HCT116 (cell line): ENCODE data around the gene SLC25A33. TPM values are rescaled to one million over a fixed set of nuclear protein-coding genes. Genes with fewer than 3 reads are reported as not detected.

Experiments used
- ATAC-seq: fragments of 200-7000 bp; cut with Tn5 transposase; 2 replicates; pipeline ENCODE4 v1.9.1; 2020; ENCODE audit warnings: mild to moderate bottlenecking, moderate library complexity
- BruUV-seq: library from RNA; stranded (reverse); fragments of 400-500 nt; replicated peaks from 2 replicates; lab custom pipeline; 2021; lab: Mats Ljungman, UMichigan
- CTCF ChIA-PET: fragments of 300-600 bp; sonication (Branson Sonifier 250); formaldehyde crosslinking; loops from one replicate; lab custom pipeline; 2021; ENCODE audit warnings: antibody characterized with exemption; lab: Charles Lee
- POLR2A ChIA-PET: fragments of 300-600, 350-600 bp; sonication (Branson Sonifier 250); formaldehyde crosslinking; loops from one replicate; lab custom pipeline; 2021; ENCODE audit warnings: antibody characterized with exemption; lab: Charles Lee
- RAD21 ChIA-PET, 2 experiments: fragments of 300-600 bp; sonication (Branson Sonifier 250); formaldehyde crosslinking; loops; one replicate each; lab custom pipeline; 2023; ENCODE audit warnings: low total read pairs in 2 of 2; ENCODE audit not compliant: uncharacterized antibody in 2 of 2, unreplicated experiment in 2 of 2, low non-redundant PET in 1 of 2; lab: Charles Lee
- DNase-seq: peaks from one replicate; pipeline ENCODE4 v3.0.0-alpha.2; 2010; ENCODE audit warnings: low read depth, low spot score
- H2AFZ ChIP-seq: fragments of 200-600 bp; shearing (Covaris generic), sonication (generic); 2 replicates; pipeline ENCODE4 v1.6.1; 2017; ENCODE audit warnings: low read depth, mixed run types, mixed read lengths, antibody characterized with exemption, low read length; ENCODE audit not compliant: poor library complexity, severe bottlenecking
- H3K27ac ChIP-seq: 2 replicates; pipeline ENCODE4 v1.5.1; 2012; ENCODE audit warnings: low read depth, low read length
- H3K27me3 ChIP-seq: fragments of 200-600 bp; sonication (generic); 2 replicates; pipeline ENCODE4 v1.6.1; 2016; ENCODE audit warnings: mixed run types, low read length, mixed read lengths; ENCODE audit not compliant: insufficient read depth
- H3K36me3 ChIP-seq, 2 experiments: fragments of 200-500 bp in 1 of 2; fragments of 200-600 bp in 1 of 2; sonication (Bioruptor generic) in 1 of 2; sonication (generic) in 1 of 2; 2 replicates each; pipeline versions ENCODE4 v1.5.1 to v1.6.1; 2014 to 2016; ENCODE audit warnings: low read length in 2 of 2, inconsistent platforms in 1 of 2, mixed read lengths in 1 of 2, mixed run types in 1 of 2; ENCODE audit not compliant: insufficient read depth in 2 of 2, control insufficient read depth in 1 of 2
- H3K4me1 ChIP-seq, 2 experiments: fragments of 200-600 bp in 1 of 2; sonication (generic) in 1 of 2; 2 replicates each; pipeline versions ENCODE4 v1.5.1 to v1.6.1; 2012 to 2017; ENCODE audit warnings: low read length in 2 of 2, inconsistent platforms in 1 of 2, mild to moderate bottlenecking in 1 of 2, mixed read lengths in 1 of 2, mixed run types in 1 of 2, moderate library complexity in 1 of 2; ENCODE audit not compliant: insufficient read depth in 2 of 2, control insufficient read depth in 1 of 2
- H3K4me2 ChIP-seq: fragments of 200-600 bp; sonication (generic); 2 replicates; pipeline ENCODE4 v1.6.1; 2017; ENCODE audit warnings: mixed run types, low read length, mixed read lengths
- H3K4me3 ChIP-seq, 2 experiments: fragments of 200-600 bp in 1 of 2; sonication (generic) in 1 of 2; replicated peaks in 1 of 2; 2 replicates each; pipeline ENCODE4 v1.5.1; 2011 to 2016; ENCODE audit warnings: low read length in 2 of 2, control low read depth in 1 of 2, low read depth in 1 of 2, mild to moderate bottlenecking in 1 of 2, mixed read lengths in 1 of 2, mixed run types in 1 of 2
- H3K79me2 ChIP-seq: fragments of 200-600 bp; sonication (generic); 2 replicates; pipeline ENCODE4 v1.6.1; 2017; ENCODE audit warnings: mild to moderate bottlenecking, mixed run types, low read length, moderate library complexity, mixed read lengths; ENCODE audit not compliant: insufficient read depth
- H3K9ac ChIP-seq: fragments of 200-600 bp; sonication (generic); 2 replicates; pipeline ENCODE4 v1.6.1; 2016; ENCODE audit warnings: low read length, mixed read lengths
- H3K9me2 ChIP-seq: fragments of 200-600 bp; sonication (generic), shearing (Covaris generic); 2 replicates; pipeline ENCODE4 v1.6.1; 2017; ENCODE audit warnings: mixed run types, mild to moderate bottlenecking, moderate library complexity; ENCODE audit not compliant: insufficient read depth
- H3K9me3 ChIP-seq, 2 experiments: fragments of 200-500 bp in 1 of 2; fragments of 200-600 bp in 1 of 2; sonication (Bioruptor generic) in 1 of 2; sonication (generic) in 1 of 2; 2 replicates each; pipeline ENCODE4 v1.6.1; 2014 to 2017; ENCODE audit warnings: low read length in 2 of 2, mixed read lengths in 2 of 2, inconsistent platforms in 1 of 2, low read depth in 1 of 2, mild to moderate bottlenecking in 1 of 2, mixed run types in 1 of 2, moderate library complexity in 1 of 2; ENCODE audit not compliant: control insufficient read depth in 1 of 2, insufficient read depth in 1 of 2
- H4K20me1 ChIP-seq: fragments of 200-600 bp; sonication (generic), shearing (Covaris generic); 2 replicates; pipeline ENCODE4 v1.6.1; 2017; ENCODE audit warnings: mixed run types, mild to moderate bottlenecking, moderate library complexity; ENCODE audit not compliant: insufficient read depth
- ATF3 ChIP-seq: IDR thresholded peaks from 2 replicates; pipeline ENCODE4 v1.6.1; 2012
- CBX3 ChIP-seq: IDR thresholded peaks from 2 replicates; pipeline ENCODE4 v1.6.1; 2012; ENCODE audit warnings: low read depth
- ELF1 ChIP-seq: IDR thresholded peaks from 2 replicates; pipeline ENCODE4 v1.6.1; 2012; ENCODE audit warnings: low read depth, borderline replicate concordance
- EZH2 ChIP-seq: fragments of 200-600 bp; sonication (generic); IDR thresholded peaks from 2 replicates; pipeline ENCODE4 v1.6.1; 2017; ENCODE audit warnings: antibody characterized with exemption, mixed run types
- JUND ChIP-seq: IDR thresholded peaks from 2 replicates; pipeline ENCODE4 v1.6.1; 2012
- MAX ChIP-seq: IDR thresholded peaks from 2 replicates; pipeline ENCODE4 v1.6.1; 2012
- POLR2A ChIP-seq: IDR thresholded peaks from 2 replicates; pipeline ENCODE4 v1.7.0; 2011; ENCODE audit warnings: borderline replicate concordance; ENCODE audit not compliant: insufficient read depth, insufficient read length; ENCODE audit errors: extremely low read depth
- POLR2AphosphoS5 ChIP-seq: IDR thresholded peaks from 2 replicates; pipeline ENCODE4 v1.6.1; 2011; ENCODE audit warnings: mild to moderate bottlenecking, low read depth, low read length, moderate library complexity
- REST ChIP-seq: IDR thresholded peaks from 2 replicates; pipeline ENCODE4 v1.6.1; 2012; ENCODE audit warnings: low read depth
- SIN3A ChIP-seq: IDR thresholded peaks from 2 replicates; pipeline ENCODE4 v1.6.1; 2012; ENCODE audit warnings: low read depth
- SRF ChIP-seq: IDR thresholded peaks from 2 replicates; pipeline ENCODE4 v1.6.1; 2012; ENCODE audit warnings: low read depth
- ZBTB33 ChIP-seq: IDR thresholded peaks from 2 replicates; pipeline ENCODE4 v1.6.1; 2011; ENCODE audit warnings: mild to moderate bottlenecking, low read length, moderate library complexity; ENCODE audit not compliant: insufficient replicate concordance; ENCODE audit errors: extremely low read depth
- ZFX ChIP-seq: fragments of 450-650 bp; IDR thresholded peaks from 2 replicates; pipeline ENCODE4 v1.6.1; 2017
- intact Hi-C: fragments of 100-400 bp; cut with micrococcal nuclease; formaldehyde crosslinking; loops from 2 replicates; pipeline ENCODE4 v1.10.0; 2022
- total RNA-seq: library from RNA; stranded (reverse); gene quantifications from one replicate; pipeline ENCODE4 v1.2.1, GENCODE V29; 2021; ENCODE audit not compliant: unreplicated experiment

Gene SLC25A33
- total RNA-seq, 1 experiment from 2014 or later: 9.8 TPM

GRCh38 chr1:9536301-9536700, 3.0 kb upstream of the SLC25A33 start:
- Histone ChIP-seq H2AFZ (no peak overlapping the region), H3K9me3 (no peaks in the 10 kb centered on the region), H3K9me2 (no peaks in the 10 kb centered on the region), H3K27ac (no peak overlapping the region), H3K36me3 (no peaks in the 10 kb centered on the region), H3K79me2 (peaks cover 17% of the 10 kb centered on the region), H4K20me1 (peaks cover 4% of the 10 kb centered on the region; the same call in 1 of the 2 replicates), H3K27me3 (no peaks in the 10 kb centered on the region), H3K4me1 (peaks cover 14 to 30% of the 10 kb centered on the region in 2 experiments), H3K9ac (no peak overlapping the region), H3K4me3 (no peak overlapping the region), H3K4me2 (no peak overlapping the region)
- POLR2A ChIA-PET: no interaction called here
- intact Hi-C loops: no loop called here
- RAD21 ChIA-PET: interaction anchor here in 1 of 2 experiments (0.7 kb wide), 1 partner anchor 33 kb away, joined by 7 read pairs; no protein-coding TSS in a partner anchor
- no peak for DNase-seq
- no peak for ATAC-seq
- TF ChIP-seq POLR2AphosphoS5: no peak
- no peak for TF ChIP-seq SRF
- TF ChIP-seq CBX3: no peak
- no peak for TF ChIP-seq JUND
- TF ChIP-seq ZFX: no peak
- CTCF ChIA-PET: no interaction called here
- BruUV-seq: no TSS peak

DNA sequence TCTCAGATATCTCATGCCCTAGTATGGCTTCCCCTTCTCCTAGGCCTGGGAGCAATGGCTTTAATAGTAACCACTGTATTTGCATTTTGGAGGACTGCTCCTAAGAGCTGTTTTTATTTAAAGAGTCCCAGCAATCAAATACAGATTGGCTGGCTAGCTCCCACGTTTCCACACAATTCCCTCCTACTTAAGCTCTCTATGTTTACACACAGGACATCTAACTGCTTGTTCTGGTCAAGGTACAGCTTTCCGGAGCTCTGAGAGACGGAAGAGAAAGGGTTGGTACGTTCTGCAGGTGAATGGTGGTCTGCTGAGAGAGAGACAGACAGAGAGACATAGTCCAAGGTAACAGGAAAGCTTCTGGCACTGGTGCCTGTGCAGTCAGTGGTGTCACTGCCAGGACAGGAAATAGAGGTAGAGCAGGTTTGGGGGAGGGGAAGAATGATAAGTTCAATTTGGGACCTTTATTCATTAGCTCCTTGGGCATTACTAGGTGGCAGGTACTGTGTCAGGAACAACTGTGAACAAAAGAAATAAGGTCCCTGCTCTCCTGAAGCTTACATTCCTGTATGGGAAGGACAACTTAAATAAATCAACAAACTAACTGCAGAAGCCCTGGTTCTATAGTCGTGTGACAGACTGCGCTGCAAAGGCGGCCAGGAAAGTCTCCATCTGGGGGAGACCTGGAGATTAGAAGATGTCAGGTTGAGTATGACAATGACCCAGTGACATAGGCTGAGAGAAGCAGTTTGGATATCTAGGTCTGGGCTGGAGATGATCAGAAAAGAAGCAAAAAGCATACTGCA, 1.2 kb upstream of the SLC25A33 start:
- peak overlapping the region; percentile 56; the same call in 1 of the 2 replicates for H3K27ac ChIP-seq
- H3K79me2 ChIP-seq: peaks cover 34% of the 10 kb centered on the region
- ChIA-PET POLR2A (no interaction called here), RAD21 (no interaction called here), CTCF (no interaction called here)
- no peaks in the 10 kb centered on the region for H3K9me3 ChIP-seq
- intact Hi-C loops: no loop called here
- peak overlapping the region; percentile 91 for H2AFZ ChIP-seq
- ATAC-seq (no peak), DNase-seq (no peak)
- peak overlapping the region; percentile 48 for H3K4me2 ChIP-seq
- H3K4me1 ChIP-seq: peaks cover 21 to 42% of the 10 kb centered on the region in 2 experiments
- H3K4me3 ChIP-seq: no peak overlapping the region
- no peaks in the 10 kb centered on the region for H3K27me3 ChIP-seq
- H3K9ac ChIP-seq: peak overlapping the region; percentile 22; the same call in 1 of the 2 replicates
- no peaks in the 10 kb centered on the region for H3K36me3 ChIP-seq
- BruUV-seq: no TSS peak
- peaks cover 4% of the 10 kb centered on the region; the same call in 1 of the 2 replicates for H4K20me1 ChIP-seq
- H3K9me2 ChIP-seq: no peaks in the 10 kb centered on the region
- TF ChIP-seq SIN3A (no peak), CBX3 (no peak), POLR2A (no peak), MAX (no peak), SRF (no peak), ELF1 (no peak), POLR2AphosphoS5 (no peak), ATF3 (no peak), ZBTB33 (no peak), REST (no peak), EZH2 (no peak)
